HG03103 (cell line): ENCODE data around the gene MEGF6.

ENCODE experiments used
- ATAC-seq: cut with Tn5 transposase; IDR thresholded peaks from one replicate; pipeline ENCODE4 v1.9.1; 2021; ENCODE audit warnings: low read depth; ENCODE audit not compliant: unreplicated experiment

The MEGF6 gene

DNA sequence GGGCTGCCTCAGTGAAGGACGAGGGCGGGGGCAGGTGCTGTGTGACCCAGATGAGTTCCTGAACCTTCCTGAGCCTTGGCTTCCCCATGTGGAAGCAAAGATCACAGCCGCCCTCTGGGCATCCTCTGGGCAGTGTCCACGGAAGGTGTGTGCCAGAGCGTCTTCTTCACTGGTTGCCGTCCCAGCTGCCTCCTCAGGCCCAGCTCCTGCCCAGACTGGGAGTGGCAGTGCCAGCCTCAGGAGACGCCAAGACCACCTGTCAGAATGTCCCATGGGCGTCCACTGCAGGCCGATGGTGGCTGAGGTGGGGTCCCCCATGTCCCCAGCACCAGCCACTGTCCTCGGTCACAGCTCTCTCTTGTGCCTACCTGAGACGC lies 146.7 kb downstream of the MEGF6 start:
- ATAC-seq = no peak

DNA sequence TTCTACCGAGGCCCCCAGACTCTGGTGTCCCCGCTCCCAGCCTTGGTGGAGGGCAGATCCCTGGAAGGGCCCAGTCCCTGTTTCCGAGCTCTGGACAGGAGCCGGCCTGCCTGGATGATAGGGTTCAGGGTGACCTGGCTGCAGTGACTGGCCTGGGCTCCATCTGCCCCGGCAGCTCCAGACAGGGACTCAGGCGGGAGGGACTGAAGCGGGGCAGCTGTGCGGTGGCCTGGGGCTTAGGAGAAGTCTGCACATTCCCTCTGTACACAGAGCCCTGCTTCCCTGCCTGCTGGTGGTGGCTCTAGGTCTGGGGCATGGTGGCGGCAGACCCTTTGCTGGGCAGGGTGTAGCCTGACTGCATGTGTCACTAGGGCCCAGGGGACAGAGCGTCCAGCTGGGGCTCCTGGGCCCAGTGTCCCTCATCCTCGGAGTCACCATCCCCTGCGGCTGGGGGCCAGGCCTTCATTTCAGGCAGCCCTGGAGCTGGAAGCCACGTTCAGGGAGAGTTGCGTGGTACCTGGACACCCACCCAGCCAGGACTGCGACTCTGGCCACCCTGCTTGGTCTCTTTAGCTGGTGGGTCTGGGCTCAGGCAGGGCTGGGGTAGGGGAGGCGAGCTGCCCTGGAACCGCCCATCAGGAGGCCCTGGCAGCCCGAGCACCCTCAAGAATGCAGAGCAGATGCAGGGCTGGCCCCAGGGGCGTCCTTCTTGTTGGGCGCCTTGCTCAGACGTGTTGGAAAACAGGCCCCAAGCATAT lies 147.2 kb downstream of the MEGF6 start:
- ATAC-seq = no peak

- ATAC-seq = no peak
Observed at GRCh38 chr1:3463408-3463863, 147.9 kb downstream of the MEGF6 start.

GRCh38 chr1:3463013-3463385 lies 148.3 kb downstream of the MEGF6 start:
- ATAC-seq = no peak

DNA sequence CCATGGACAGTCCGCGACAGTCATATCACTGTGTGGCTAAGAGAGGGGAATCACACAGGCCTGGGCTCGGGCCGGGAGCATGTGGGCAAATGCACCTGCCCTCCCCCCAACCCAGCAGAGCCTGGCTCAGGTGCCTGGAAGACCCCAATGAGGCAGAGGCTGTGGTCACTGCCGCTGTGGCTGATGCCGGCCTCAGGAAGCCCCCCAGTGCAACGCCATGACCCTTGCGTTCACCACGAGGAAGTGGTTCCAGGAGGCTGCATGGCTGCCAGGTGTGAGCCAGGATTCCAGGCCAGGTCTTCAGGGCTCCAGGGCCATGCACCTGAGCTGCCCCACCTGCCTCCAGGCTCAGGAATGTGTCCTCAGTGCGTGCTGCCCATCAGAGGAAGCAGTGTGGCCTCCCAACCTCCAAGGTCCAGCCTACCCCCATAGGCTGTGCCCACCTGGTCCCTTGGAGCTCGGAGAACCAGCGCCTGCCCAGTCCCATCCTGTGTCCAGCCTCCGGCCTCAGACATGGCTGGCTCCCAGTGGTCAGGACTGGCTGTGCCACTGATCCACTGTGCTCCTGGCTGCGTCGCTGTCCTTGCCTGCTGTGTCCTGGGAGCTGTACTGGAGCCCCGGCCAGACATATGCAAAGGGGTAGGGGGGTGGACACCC lies 148.8 kb downstream of the MEGF6 start:
- ATAC-seq = no peak

DNA sequence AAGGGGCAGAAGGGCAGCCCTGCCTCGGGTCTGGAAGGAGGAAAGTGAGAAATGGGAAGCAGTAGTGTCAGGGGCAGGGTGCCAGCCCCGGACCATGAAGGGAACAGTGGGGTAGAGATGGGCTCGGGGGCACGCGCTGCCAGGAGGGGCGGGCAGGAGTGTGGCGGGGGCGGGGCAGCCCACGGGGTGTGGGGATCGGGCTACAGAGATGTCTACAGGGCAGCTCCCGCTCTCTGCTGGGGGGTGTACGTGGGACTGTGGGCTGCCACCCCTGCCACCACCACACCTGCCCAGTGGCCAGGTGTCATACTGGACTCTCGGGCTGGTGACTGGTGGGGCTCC lies 149.4 kb downstream of the MEGF6 start:
- no peak for ATAC-seq

DNA sequence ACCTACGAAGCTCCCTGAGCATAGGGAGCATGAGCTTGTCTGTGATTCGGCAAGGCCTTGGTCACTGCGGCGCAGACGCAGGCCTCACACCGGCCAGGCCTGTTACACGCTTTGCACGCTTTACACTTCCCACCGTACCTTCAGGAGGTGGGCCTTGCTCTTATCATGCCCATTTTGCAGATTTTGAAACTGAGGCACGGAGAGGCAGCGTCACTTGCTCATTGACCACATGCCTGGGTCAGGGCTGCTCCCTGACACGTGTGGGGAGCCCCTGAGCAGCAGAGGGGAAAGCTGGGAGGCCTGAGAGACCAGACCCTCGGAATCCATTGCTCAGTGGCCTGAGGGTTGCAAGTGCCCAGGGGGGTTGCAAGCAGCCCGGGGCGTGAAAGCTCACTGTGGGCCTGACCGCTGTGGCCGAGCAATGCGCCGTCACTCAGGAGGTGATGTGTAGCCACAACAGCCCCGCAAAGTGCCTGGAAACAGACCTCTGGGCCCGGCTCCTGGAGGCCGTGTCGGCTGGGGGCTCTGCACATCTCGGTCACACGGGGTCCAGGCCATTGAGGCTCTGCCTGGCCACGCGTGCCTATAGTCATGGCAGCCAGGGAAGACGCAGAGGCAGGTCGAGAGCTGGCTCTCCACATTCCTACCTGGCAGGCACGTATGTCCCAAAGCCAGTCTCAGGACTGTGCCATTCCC lies 149.9 kb downstream of the MEGF6 start:
- no peak for ATAC-seq

DNA sequence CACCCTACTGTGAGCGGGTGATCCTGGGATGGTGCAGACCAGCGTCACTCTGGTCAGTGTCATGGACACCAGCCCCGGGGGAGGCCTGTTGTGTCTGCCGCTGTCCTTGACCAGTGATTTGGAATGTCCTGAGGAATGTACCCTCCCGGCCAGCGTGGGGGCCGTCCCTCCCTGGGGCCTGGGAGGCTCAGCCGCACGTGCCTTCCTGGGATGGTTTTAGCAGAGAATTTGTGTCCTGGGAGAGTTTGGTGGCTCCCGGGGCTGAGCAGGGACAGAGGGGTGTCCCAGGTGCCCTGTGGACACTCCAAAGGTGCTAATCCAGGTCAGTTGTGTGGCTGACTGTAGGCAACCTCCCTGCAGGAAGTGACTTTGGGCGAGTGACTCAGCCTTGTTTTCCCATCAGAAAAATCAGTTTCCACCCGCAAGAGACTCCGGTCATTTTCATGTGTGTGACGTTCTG lies 150.6 kb downstream of the MEGF6 start:
- no peak for ATAC-seq

GRCh38 chr1:3459940-3460671 lies 151.2 kb downstream of the MEGF6 start:
- no peak for ATAC-seq

- no peak for ATAC-seq
Observed at GRCh38 chr1:3459051-3459908, 152.0 kb downstream of the MEGF6 start.

- ATAC-seq = no peak
Observed at GRCh38 chr1:3457910-3458883, 153.1 kb downstream of the MEGF6 start.

- no peak for ATAC-seq
Observed at GRCh38 chr1:3456964-3457909, 154.1 kb downstream of the MEGF6 start.

- no peak for ATAC-seq
Observed at GRCh38 chr1:3456449-3456963, 154.8 kb downstream of the MEGF6 start.

- no peak for ATAC-seq
Observed at GRCh38 chr1:3455670-3456448, 155.4 kb downstream of the MEGF6 start.

DNA sequence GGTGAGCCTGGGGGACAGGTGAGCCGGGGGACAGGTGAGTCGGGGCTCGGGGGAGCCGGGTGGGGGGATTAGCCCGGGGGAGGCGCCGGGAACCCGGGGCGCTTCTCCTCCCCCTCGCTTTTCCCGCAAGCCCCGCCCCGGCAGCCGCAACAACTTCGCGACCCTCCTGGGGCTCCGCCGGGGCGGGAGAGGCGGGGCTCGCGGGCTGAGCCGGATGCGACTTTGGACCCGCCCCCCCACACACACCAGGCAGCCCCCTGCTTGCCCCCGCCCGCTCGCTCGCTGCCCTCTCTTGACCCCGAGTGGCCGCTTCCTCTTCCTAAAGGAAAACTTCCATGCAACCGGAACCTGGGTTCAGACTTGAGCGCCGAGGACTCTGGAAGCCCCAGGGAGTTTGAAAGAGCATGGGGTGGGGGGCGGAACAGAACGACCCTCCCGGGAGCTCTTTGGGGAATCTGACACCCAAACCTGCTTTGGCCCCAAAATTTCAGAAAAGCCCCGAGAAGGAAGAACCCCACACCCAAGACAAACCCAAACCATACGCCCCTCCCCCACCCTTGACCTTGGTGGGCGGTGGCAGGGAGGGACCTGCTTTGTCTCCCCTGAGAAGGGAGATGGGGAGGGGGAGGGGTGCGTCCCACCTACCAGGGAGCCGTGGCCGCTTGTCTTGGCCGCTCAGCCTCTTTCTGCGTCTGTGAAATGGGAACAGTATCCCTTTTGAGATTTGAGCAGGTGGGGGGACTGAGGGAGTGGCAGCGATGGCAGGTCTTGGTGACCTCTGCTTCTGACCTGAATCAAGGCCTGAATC lies 156.3 kb downstream of the MEGF6 start:
- no peak for ATAC-seq
